Measurements from ENCODE around the gene SMPDL3A. TPM values are rescaled to one million over a fixed set of nuclear protein-coding genes. Genes with fewer than 3 reads are reported as not detected.

The SMPDL3A gene
- total and polyA plus RNA-seq, 8 donors = 7.4 to 19.8 (median 10.6) TPM

DNA sequence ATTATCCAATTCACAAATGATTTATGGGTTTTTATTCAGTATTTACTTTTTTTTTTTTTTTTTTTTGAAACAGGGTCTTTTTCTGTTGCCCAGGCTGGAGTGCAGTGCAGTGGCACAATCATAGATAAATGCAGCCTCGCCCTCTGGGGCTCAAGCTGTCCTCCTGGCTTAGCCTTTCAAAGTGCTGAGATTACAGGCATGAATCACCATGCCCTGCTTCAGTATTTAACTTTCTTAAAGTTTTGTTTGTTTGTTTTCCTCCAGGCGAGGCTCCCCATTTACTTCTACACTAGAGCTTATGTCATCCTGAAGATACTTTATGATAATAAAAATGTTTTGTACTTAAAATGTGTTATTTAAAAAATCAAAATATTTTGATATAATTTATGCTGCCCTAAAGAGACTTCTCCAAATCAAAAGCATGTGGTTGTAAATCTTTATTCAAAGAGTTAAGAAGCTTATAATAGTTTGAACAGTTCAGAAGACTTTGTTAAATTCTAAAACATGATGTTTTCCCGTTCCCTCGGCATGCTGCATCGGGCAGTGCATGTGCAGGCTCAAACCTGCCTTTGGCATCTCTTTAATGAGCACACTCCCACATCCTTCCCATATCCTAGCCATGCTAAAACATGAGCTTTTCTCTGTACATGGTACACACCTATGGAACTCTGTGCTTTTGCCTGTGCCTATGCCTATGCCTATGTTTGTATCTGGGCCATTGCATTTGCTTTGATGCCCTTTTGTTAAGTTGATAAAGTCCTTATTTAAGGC is 11.0 kb downstream of the SMPDL3A start:
- no peak overlapping the region for H3K4me3 ChIP-seq
- H3K9me3 ChIP-seq = no peaks in the 10 kb centered on the region
- peak; percentile 45 for FAIRE-seq
- WGBS, 2 donors = 72 to 74% methylated on average over 5 of the region's 5 CpGs
- TF ChIP-seq, protein P1, sequence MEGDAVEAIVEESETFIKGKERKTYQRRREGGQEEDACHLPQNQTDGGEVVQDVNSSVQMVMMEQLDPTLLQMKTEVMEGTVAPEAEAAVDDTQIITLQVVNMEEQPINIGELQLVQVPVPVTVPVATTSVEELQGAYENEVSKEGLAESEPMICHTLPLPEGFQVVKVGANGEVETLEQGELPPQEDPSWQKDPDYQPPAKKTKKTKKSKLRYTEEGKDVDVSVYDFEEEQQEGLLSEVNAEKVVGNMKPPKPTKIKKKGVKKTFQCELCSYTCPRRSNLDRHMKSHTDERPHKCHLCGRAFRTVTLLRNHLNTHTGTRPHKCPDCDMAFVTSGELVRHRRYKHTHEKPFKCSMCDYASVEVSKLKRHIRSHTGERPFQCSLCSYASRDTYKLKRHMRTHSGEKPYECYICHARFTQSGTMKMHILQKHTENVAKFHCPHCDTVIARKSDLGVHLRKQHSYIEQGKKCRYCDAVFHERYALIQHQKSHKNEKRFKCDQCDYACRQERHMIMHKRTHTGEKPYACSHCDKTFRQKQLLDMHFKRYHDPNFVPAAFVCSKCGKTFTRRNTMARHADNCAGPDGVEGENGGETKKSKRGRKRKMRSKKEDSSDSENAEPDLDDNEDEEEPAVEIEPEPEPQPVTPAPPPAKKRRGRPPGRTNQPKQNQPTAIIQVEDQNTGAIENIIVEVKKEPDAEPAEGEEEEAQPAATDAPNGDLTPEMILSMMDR (IDR thresholded peaks at IDR 0.05) = no peak
- H3K27me3 ChIP-seq = no peaks in the 10 kb centered on the region
- peak in 1 of 6 donors; percentile 28 for DNase-seq
- peaks cover 26 to 31% (median 27%) of the 10 kb centered on the region in 3 donors for H3K4me1 ChIP-seq
- ATAC-seq = peak; percentile 35 to 63 (median 42)
- H3K27ac ChIP-seq = peak overlapping the region in 2 of 4 donors; percentile 92 to 94
- intact Hi-C loops (cut with DNase I) = no loop called here
- no peaks in the 10 kb centered on the region for H3K36me3 ChIP-seq

- ATAC-seq = no peak
- intact Hi-C loops (cut with DNase I) = no loop called here
- no peak overlapping the region for H3K27ac ChIP-seq
- FAIRE-seq = no peak
- TF ChIP-seq, protein P1 (IDR thresholded peaks at IDR 0.05) = no peak
- H3K4me3 ChIP-seq = no peak overlapping the region
- peaks cover 21 to 31% (median 27%) of the 10 kb centered on the region in 3 donors for H3K4me1 ChIP-seq
- H3K36me3 ChIP-seq = no peaks in the 10 kb centered on the region
- no peaks in the 10 kb centered on the region for H3K9me3 ChIP-seq
- no peaks in the 10 kb centered on the region for H3K27me3 ChIP-seq
- no peak for DNase-seq
- WGBS, 2 donors = 90 to 92% methylated on average over 3 of the region's 3 CpGs
Observed at GRCh38 chr6:122800906-122801305, 11.8 kb downstream of the SMPDL3A start.

GRCh38 chr6:122801397-122801796 is 12.3 kb downstream of the SMPDL3A start:
- Histone ChIP-seq H3K4me3 (no peak overlapping the region), H3K36me3 (peaks cover 0 to 4% (median 0%) of the 10 kb centered on the region in 3 donors), H3K4me1 (peaks cover 19 to 31% (median 27%) of the 10 kb centered on the region in 3 donors), H3K27me3 (no peaks in the 10 kb centered on the region), H3K27ac (no peak overlapping the region), H3K9me3 (no peaks in the 10 kb centered on the region)
- no peak for DNase-seq
- no peak for ATAC-seq
- 73 to 80% methylated on average over 1 of the region's 1 CpG for WGBS, 2 donors
- TF ChIP-seq, protein P1 (IDR thresholded peaks at IDR 0.05) = no peak
- intact Hi-C loops (cut with DNase I) = no loop called here
- no peak for FAIRE-seq

GRCh38 chr6:122803171-122803661 is 14.2 kb downstream of the SMPDL3A start:
- ATAC-seq (no peak), FAIRE-seq (no peak), DNase-seq (no peak)
- Histone ChIP-seq H3K4me1 (peaks cover 13 to 20% (median 16%) of the 10 kb centered on the region in 3 donors), H3K9me3 (no peaks in the 10 kb centered on the region), H3K36me3 (peaks cover 0 to 7% (median 0%) of the 10 kb centered on the region in 3 donors), H3K27me3 (no peaks in the 10 kb centered on the region), H3K4me3 (no peak overlapping the region), H3K27ac (peak overlapping the region in 2 of 4 donors; percentile 8 to 28)
- intact Hi-C loops (cut with DNase I) = no loop called here
- WGBS, 2 donors = 4 to 5% methylated on average over 4 of the region's 4 CpGs
- TF ChIP-seq, protein P1 (IDR thresholded peaks at IDR 0.05) = no peak

All from pancreas (tissue), 10 donors.